Tibial nerve (tissue), 4 donors: Measurements from ENCODE around the gene CNGB1. TPM values are rescaled to one million over a fixed set of nuclear protein-coding genes. Genes with fewer than 3 reads are reported as not detected.

Source experiments
- DNase-seq, 2 donors: peaks; one replicate each; pipeline ENCODE4 v3.0.0-alpha.2; 2019; ENCODE audit warnings: low spot score in 2 of 2
- H3K27ac ChIP-seq, 4 donors: fragments of 200-600 bp; sonication (generic) in 3 of 4; one replicate each; pipeline ENCODE4 v1.5.1; 2017 to 2019; ENCODE audit warnings: mild to moderate bottlenecking in 1 of 4
- H3K27me3 ChIP-seq, 2 donors: fragments of 200-600 bp; sonication (generic) in 1 of 2; one replicate each; pipeline versions ENCODE4 v1.5.1 to v1.6.0; 2017 to 2019
- H3K36me3 ChIP-seq, 3 donors: fragments of 200-600 bp; sonication (generic); one replicate each; pipeline ENCODE4 v1.5.1; 2018 to 2019
- H3K4me1 ChIP-seq, 4 donors: fragments of 200-600 bp; sonication (generic) in 3 of 4; one replicate each; pipeline ENCODE4 v1.5.1; 2017 to 2019
- H3K4me3 ChIP-seq, 4 donors: fragments of 200-600 bp; sonication (generic) in 3 of 4; one replicate each; pipeline ENCODE4 v1.5.1; 2017 to 2019; ENCODE audit warnings: mild to moderate bottlenecking in 1 of 4, moderate library complexity in 1 of 4
- H3K9me3 ChIP-seq, 4 donors: fragments of 200-600 bp; sonication (generic) in 3 of 4; one replicate each; pipeline ENCODE4 v1.5.1; 2017 to 2019
- EP300 ChIP-seq, 2 donors: sonication (generic); formaldehyde crosslinking; IDR thresholded peaks; one replicate each; pipeline ENCODE4 v1.6.1; 2017; ENCODE audit warnings: antibody characterized with exemption in 2 of 2, mild to moderate bottlenecking in 1 of 2
- POLR2A ChIP-seq, 2 donors: fragments of 450-650 bp; IDR thresholded peaks; one replicate each; pipeline ENCODE4 v1.6.1; 2017; ENCODE audit warnings: antibody characterized with exemption in 2 of 2, mild to moderate bottlenecking in 2 of 2, moderate library complexity in 2 of 2
- WGBS, 2 donors: methylation state at CpG; one replicate each; pipeline ENCODE4 v1.1.5; 2018; 5-methylcytosine and 5-hydroxymethylcytosine counted together
- total RNA-seq, 4 donors: library from RNA; depleted of rRNA; stranded (reverse); fragments of >200 nt; gene quantifications; one replicate each; pipeline ENCODE4 v1.1.0, GENCODE V29; 2016
- TF ChIP-seq, protein P1 (sequence below), 5 experiments: fragments of 200-600 bp in 3 of 5; fragments of 450-650 bp in 2 of 5; sonication (generic) in 3 of 5; IDR thresholded peaks; one replicate each; pipeline ENCODE4 v1.5.1; 2016 to 2019; ENCODE audit warnings: antibody characterized with exemption in 5 of 5, mild to moderate bottlenecking in 3 of 5, moderate library complexity in 2 of 5

CNGB1 gene
- total RNA-seq, 4 donors from 2014 or later, result not detected

DNA sequence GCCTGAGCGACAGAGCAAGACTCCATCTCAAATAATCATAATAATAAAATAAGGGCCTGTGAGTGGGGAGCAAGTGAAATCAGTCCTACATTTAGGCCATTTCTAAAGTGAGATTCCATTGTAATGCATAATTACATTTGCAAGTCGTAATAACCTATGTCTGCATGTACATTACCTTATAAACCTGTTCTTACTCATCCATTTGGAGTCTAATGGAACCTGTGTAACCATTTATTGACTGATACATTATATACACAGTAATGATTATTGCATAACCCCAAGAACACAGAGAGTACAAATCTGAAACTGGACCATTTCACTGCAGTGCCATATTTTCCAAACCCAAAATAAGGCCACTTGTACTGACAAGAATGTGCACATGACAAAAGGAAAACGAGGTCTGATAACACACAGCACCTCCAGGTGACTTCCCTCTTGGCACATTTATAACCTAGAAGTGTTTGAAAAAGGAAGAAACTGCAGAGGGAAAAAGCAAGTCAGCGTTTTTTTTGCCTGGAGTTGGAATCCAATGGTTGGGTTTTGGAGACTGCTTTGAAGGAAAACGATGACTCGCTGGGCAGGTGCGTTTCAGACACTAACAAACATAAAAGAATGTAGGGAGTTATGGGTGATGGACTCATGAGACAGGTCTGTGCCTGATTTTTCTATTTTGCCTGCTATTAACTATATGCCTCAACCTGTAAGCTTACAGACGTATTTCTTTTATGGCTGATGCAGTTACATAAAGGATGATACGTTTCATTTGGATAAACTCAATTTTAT is 105.0 kb downstream of the CNGB1 start:
- no peaks in the 10 kb centered on the region for H3K27me3 ChIP-seq
- no peaks in the 10 kb centered on the region for H3K36me3 ChIP-seq
- TF ChIP-seq, protein P1, sequence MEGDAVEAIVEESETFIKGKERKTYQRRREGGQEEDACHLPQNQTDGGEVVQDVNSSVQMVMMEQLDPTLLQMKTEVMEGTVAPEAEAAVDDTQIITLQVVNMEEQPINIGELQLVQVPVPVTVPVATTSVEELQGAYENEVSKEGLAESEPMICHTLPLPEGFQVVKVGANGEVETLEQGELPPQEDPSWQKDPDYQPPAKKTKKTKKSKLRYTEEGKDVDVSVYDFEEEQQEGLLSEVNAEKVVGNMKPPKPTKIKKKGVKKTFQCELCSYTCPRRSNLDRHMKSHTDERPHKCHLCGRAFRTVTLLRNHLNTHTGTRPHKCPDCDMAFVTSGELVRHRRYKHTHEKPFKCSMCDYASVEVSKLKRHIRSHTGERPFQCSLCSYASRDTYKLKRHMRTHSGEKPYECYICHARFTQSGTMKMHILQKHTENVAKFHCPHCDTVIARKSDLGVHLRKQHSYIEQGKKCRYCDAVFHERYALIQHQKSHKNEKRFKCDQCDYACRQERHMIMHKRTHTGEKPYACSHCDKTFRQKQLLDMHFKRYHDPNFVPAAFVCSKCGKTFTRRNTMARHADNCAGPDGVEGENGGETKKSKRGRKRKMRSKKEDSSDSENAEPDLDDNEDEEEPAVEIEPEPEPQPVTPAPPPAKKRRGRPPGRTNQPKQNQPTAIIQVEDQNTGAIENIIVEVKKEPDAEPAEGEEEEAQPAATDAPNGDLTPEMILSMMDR (IDR thresholded peaks at IDR 0.05), result no peak
- TF ChIP-seq POLR2A (IDR thresholded peaks at IDR 0.05) (no peak), EP300 (IDR thresholded peaks at IDR 0.05) (no peak)
- no peak overlapping the region for H3K4me3 ChIP-seq
- no peak overlapping the region for H3K27ac ChIP-seq
- DNase-seq, result no peak
- H3K4me1 ChIP-seq, result peaks cover 0 to 15% (median 0%) of the 10 kb centered on the region in 4 donors
- no peaks in the 10 kb centered on the region for H3K9me3 ChIP-seq
- 76 to 81% methylated on average over 9 of the region's 9 CpGs for WGBS, 2 donors

DNA sequence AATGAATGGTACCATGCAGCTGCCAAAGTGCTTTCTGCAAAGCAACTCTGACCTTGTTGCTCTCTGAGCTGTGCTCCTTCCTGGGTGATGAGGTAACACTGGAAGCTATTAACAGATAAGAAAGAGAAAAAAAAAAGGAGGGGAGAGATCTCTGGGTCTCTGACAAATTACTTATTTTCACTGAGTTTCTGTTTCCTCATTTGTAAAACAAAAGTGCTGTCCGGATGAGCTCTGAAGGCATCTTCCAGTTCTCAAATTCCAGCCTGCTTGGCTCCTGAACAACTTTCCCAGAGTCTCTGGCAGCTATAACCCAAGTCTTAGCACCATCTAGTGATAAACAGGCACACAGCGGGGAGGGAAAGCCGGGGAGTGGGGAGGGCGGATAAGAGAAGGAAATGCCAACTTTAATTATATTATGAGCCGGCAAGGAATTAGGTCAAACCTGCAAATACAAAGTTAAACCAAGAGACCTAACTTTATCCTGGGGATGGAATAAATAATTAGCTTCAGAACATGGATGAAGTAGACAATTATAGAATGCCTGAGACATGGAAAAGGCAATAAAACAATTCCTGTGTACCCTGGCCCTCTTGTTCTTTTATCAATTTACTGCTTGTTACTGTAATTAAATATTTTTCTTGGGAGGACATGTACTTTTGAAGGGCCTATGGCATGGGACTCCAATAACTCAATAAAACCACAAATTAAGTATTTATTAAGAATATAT is 107.3 kb downstream of the CNGB1 start:
- H3K27ac ChIP-seq, result peak overlapping the region in 1 of 4 donors; percentile 26
- H3K36me3 ChIP-seq, result no peaks in the 10 kb centered on the region
- no peaks in the 10 kb centered on the region for H3K9me3 ChIP-seq
- no peak overlapping the region for H3K4me3 ChIP-seq
- H3K27me3 ChIP-seq, result no peaks in the 10 kb centered on the region
- peak; percentile 35 to 68 for DNase-seq
- peaks cover 0 to 15% (median 0%) of the 10 kb centered on the region in 4 donors for H3K4me1 ChIP-seq
- TF ChIP-seq, protein P1 (IDR thresholded peaks at IDR 0.05), result peak; percentile 48 to 72 (median 66)
- TF ChIP-seq EP300 (IDR thresholded peaks at IDR 0.05), result peak in 1 of 2 donors; percentile 39
- no peak for TF ChIP-seq POLR2A (IDR thresholded peaks at IDR 0.05)
- 0 to 2% methylated on average over 5 of the region's 5 CpGs for WGBS, 2 donors

DNA sequence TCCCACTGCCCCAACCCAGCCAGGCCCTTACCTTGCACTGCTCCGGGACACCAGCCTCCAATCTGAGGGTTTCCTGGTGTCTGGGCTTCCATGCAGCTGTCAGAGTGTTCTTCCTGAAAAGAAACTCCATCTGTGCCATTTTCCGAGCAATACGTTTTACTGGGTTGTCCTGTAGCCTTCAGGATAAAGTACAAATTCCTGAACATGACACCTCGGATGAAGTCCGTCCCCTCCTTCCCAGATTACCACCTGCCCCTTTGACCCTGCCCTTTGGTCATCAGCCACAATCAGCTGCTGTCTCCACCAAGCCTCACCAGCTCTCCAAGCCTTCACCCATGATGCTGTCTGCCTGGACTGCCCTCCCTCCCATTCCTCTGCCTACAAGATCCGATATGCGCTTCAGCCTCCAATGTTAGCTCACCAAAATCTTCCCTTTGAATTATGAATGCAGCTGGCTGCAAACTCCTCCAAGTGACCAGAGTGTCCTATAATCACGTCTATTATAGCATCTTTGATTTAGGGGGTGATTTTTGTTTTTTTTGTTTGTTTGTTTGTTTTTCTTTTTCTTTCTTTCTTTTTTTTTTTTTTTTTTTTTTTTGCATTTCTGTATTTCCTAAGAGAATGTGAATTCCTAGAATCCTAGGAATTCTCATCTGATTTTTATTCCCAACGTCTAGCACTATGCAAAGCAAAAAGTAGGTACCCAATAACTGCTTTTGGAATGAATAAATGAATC is 108.1 kb downstream of the CNGB1 start:
- H3K27ac ChIP-seq, result peak overlapping the region in 1 of 4 donors; percentile 25
- 50 to 57% methylated on average over 9 of the region's 9 CpGs for WGBS, 2 donors
- DNase-seq, result no peak
- H3K4me3 ChIP-seq, result no peak overlapping the region
- TF ChIP-seq EP300 (IDR thresholded peaks at IDR 0.05), result no peak
- no peak for TF ChIP-seq POLR2A (IDR thresholded peaks at IDR 0.05)
- TF ChIP-seq, protein P1 (IDR thresholded peaks at IDR 0.05), result no peak
- H3K9me3 ChIP-seq, result no peaks in the 10 kb centered on the region
- H3K27me3 ChIP-seq, result no peaks in the 10 kb centered on the region
- H3K36me3 ChIP-seq, result no peaks in the 10 kb centered on the region
- peaks cover 0 to 20% (median 0%) of the 10 kb centered on the region in 4 donors for H3K4me1 ChIP-seq

DNA sequence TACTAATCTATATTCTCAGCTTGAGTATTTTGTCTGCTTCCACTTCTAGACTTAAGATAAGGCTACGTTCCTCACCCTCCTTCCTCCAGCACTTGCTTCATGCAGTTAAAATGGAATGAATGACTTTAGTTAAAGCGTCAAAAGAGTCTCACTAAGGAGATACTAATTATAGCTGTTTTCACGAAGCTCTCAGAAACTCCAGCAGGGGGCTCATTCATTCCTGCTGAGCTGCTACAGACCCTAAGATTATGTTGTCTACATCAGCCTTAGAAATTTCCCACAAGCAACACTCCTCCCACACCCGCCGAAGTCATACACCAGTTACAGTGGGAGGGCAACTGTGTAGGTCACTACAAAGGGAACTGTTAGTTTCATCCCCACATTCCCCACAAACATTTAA is 111.6 kb downstream of the CNGB1 start:
- TF ChIP-seq, protein P1 (IDR thresholded peaks at IDR 0.05), result peak in 1 of 5 experiments; percentile 14
- TF ChIP-seq EP300 (IDR thresholded peaks at IDR 0.05), result no peak
- peaks cover 0 to 20% (median 0%) of the 10 kb centered on the region in 4 donors for H3K4me1 ChIP-seq
- no peaks in the 10 kb centered on the region for H3K36me3 ChIP-seq
- H3K27me3 ChIP-seq, result no peaks in the 10 kb centered on the region
- WGBS, 2 donors, result 30 to 31% methylated on average over 5 of the region's 5 CpGs
- DNase-seq, result no peak
- no peak overlapping the region for H3K4me3 ChIP-seq
- H3K9me3 ChIP-seq, result peaks cover 0 to 16% (median 0%) of the 10 kb centered on the region in 4 donors
- peak overlapping the region in 1 of 4 donors; percentile 0 for H3K27ac ChIP-seq
